Measurements from ENCODE around the gene FADS2.

The FADS2 gene

GRCh38 chr11:61820174-61820573, 7.9 kb upstream of the FADS2 start:
- TF ChIP-seq CTCF (IDR thresholded peaks at IDR 0.05): no peak

- no peak for TF ChIP-seq CTCF (IDR thresholded peaks at IDR 0.05)
Observed at GRCh38 chr11:61826930-61827570, 1.1 kb upstream of the FADS2 start.

GRCh38 chr11:61828379-61828628, 204 bp downstream of the FADS2 start:
- TF ChIP-seq CTCF (IDR thresholded peaks at IDR 0.05): no peak

- TF ChIP-seq CTCF (IDR thresholded peaks at IDR 0.05): peak; percentile 56; the same call in 1 of the 2 replicates
Observed at GRCh38 chr11:61828629-61829407, 718 bp downstream of the FADS2 start.

- no peak for TF ChIP-seq CTCF (IDR thresholded peaks at IDR 0.05)
Observed at GRCh38 chr11:61829806-61830205, 1.7 kb downstream of the FADS2 start.

- no peak for TF ChIP-seq CTCF (IDR thresholded peaks at IDR 0.05)
Observed at GRCh38 chr11:61830237-61831105, 2.4 kb downstream of the FADS2 start.

- TF ChIP-seq CTCF (IDR thresholded peaks at IDR 0.05): no peak
Observed at GRCh38 chr11:61832207-61832606, 4.1 kb downstream of the FADS2 start.
